Measurements from ENCODE around the gene SIN3A. TPM values are rescaled to one million over a fixed set of nuclear protein-coding genes. Genes with fewer than 3 reads are reported as not detected.

SIN3A gene
- total RNA-seq, 1 experiment from 2014 or later, result 107 TPM

- Histone ChIP-seq H3K4me3 (ENCODE audit: low read depth in 2 of 2, low read length in 2 of 2) (no peak overlapping the region), H3K9me3 (ENCODE audit: control insufficient read depth, insufficient read depth, low read depth, low read length) (no peaks in the 10 kb centered on the region), H3K36me3 (ENCODE audit: control insufficient read depth, insufficient read depth, low read length) (no peaks in the 10 kb centered on the region; the same call in 1 of the 2 replicates), H3K4me1 (ENCODE audit: control insufficient read depth, insufficient read depth, low read length) (no peaks in the 10 kb centered on the region), H3K27me3 (ENCODE audit: control insufficient read depth, insufficient read depth, low read length) (no peaks in the 10 kb centered on the region), H3K27ac (ENCODE audit: low read length) (no peak overlapping the region)
- ChIA-PET CTCF (no interaction called here), POLR2A (no interaction called here)
- no peak for ATAC-seq
- TF ChIP-seq CTCF (IDR thresholded peaks at IDR 0.05) (no peak), REST (IDR thresholded peaks at IDR 0.05; ENCODE audit: insufficient read depth in 1 of 2, low read depth in 2 of 2, low read length in 1 of 2) (no peak), POLR2AphosphoS5 (IDR thresholded peaks at IDR 0.05; ENCODE audit: low read depth, low read length) (no peak), TCF7L2 (IDR thresholded peaks at IDR 0.05; ENCODE audit: low read depth, low read length) (no peak), SIN3A (IDR thresholded peaks at IDR 0.05; ENCODE audit: borderline replicate concordance, insufficient read depth, low read depth, low read length) (no peak)
- no TSS peak for BruUV-seq (replicated peaks)
- in situ Hi-C loops (cut with HindIII; ENCODE audit: low pct_unique_long_range_greater_than_20kb, low sequenced_read_pairs), result no loop called here
- DNase-seq (ENCODE audit: low read depth, low spot score), result no peak
- intact Hi-C loops (cut with micrococcal nuclease; ENCODE audit: unreplicated experiment), result no loop called here
Observed at GRCh38 chr15:75356006-75356405, 95.5 kb downstream of the SIN3A start.

- intact Hi-C loops (cut with micrococcal nuclease; ENCODE audit: unreplicated experiment) (no loop called here), in situ Hi-C loops (cut with HindIII; ENCODE audit: low pct_unique_long_range_greater_than_20kb, low sequenced_read_pairs) (no loop called here)
- CTCF ChIA-PET, result no interaction called here
- POLR2A ChIA-PET, result no interaction called here
- H3K4me3 ChIP-seq (ENCODE audit: low read depth in 2 of 2, low read length in 2 of 2), result no peak overlapping the region
- H3K36me3 ChIP-seq (ENCODE audit: control insufficient read depth, insufficient read depth, low read length), result no peaks in the 10 kb centered on the region; the same call in 1 of the 2 replicates
- no peaks in the 10 kb centered on the region for H3K4me1 ChIP-seq (ENCODE audit: control insufficient read depth, insufficient read depth, low read length)
- no peaks in the 10 kb centered on the region for H3K9me3 ChIP-seq (ENCODE audit: control insufficient read depth, insufficient read depth, low read depth, low read length)
- no peak for ATAC-seq
- BruUV-seq (replicated peaks), result no TSS peak
- TF ChIP-seq TCF7L2 (IDR thresholded peaks at IDR 0.05; ENCODE audit: low read depth, low read length) (no peak), POLR2AphosphoS5 (IDR thresholded peaks at IDR 0.05; ENCODE audit: low read depth, low read length) (no peak), REST (IDR thresholded peaks at IDR 0.05; ENCODE audit: insufficient read depth in 1 of 2, low read depth in 2 of 2, low read length in 1 of 2) (no peak), CTCF (IDR thresholded peaks at IDR 0.05) (no peak), SIN3A (IDR thresholded peaks at IDR 0.05; ENCODE audit: borderline replicate concordance, insufficient read depth, low read depth, low read length) (no peak)
- no peak overlapping the region for H3K27ac ChIP-seq (ENCODE audit: low read length)
- DNase-seq (ENCODE audit: low read depth, low spot score), result no peak
- H3K27me3 ChIP-seq (ENCODE audit: control insufficient read depth, insufficient read depth, low read length), result no peaks in the 10 kb centered on the region
Observed at GRCh38 chr15:75355369-75355768, 96.1 kb downstream of the SIN3A start.

All from Panc1 (cell line).